Left ventricle myocardium inferior (tissue), 1 donor: Measurements from ENCODE around the gene SLC22A8. TPM values are rescaled to one million over a fixed set of nuclear protein-coding genes. Genes with fewer than 3 reads are reported as not detected.

Source experiments
- DNase-seq: peaks from one replicate; pipeline ENCODE4 v3.0.0-alpha.2; 2020
- H3K27ac ChIP-seq: fragments of 200-600 bp; replicated peaks from 2 replicates; pipeline ENCODE4 v1.8.0; 2021
- H3K27me3 ChIP-seq: fragments of 200-600 bp; 2 replicates; pipeline ENCODE4 v1.8.0; 2021; ENCODE audit warnings: low read depth
- H3K36me3 ChIP-seq: fragments of 200-600 bp; 2 replicates; pipeline ENCODE4 v1.8.0; 2021
- H3K4me1 ChIP-seq: fragments of 200-600 bp; 2 replicates; pipeline ENCODE4 v1.8.0; 2021
- H3K4me3 ChIP-seq: fragments of 200-600 bp; 2 replicates; pipeline ENCODE4 v1.8.0; 2021; ENCODE audit warnings: mild to moderate bottlenecking, moderate library complexity
- H3K9me3 ChIP-seq: fragments of 200-600 bp; replicated peaks from 2 replicates; pipeline ENCODE4 v1.8.0; 2021
- CTCF ChIP-seq: fragments of 200-600 bp; IDR thresholded peaks from 2 replicates; pipeline ENCODE4 v1.8.0; 2021; ENCODE audit warnings: antibody characterized with exemption, mild to moderate bottlenecking, borderline replicate concordance
- intact Hi-C: fragments of 100-400 bp; cut with micrococcal nuclease; formaldehyde crosslinking; loops from one replicate; pipeline ENCODE4 v1.11.0; 2022
- total RNA-seq: library from RNA; stranded (reverse); fragmentation: NEBNext Ultra II Directional; extraction: Animal tissue kit (Norgen Biotek cat#: 25700); gene quantifications from one replicate; pipeline ENCODE4 v1.2.1, GENCODE V29; 2021
- donor health status: DM: no; HTN: yes; CAD: no; lungs with severe emphysema.

SLC22A8 gene
- total RNA-seq, 1 donor from 2014 or later, result not detected

GRCh38 chr11:62985041-62985750, 30.4 kb downstream of the SLC22A8 start:
- no peak for DNase-seq
- H3K4me3 ChIP-seq, result no peak overlapping the region
- intact Hi-C loops, result no loop called here

GRCh38 chr11:62984451-62984991, 31.1 kb downstream of the SLC22A8 start, which contains the start of gene SLC22A6:
Gene SLC22A6 (minus strand): TSS chr11:62984967. CDS start chr11:62984690, 277 bp downstream.
- Histone ChIP-seq H3K4me1 (no peaks in the 10 kb centered on the region), H3K27ac (no peak within 1 kb of the TSS), H3K4me3 (no peak within 1 kb of the TSS), H3K9me3 (no peaks in the 10 kb centered on the region), H3K36me3 (no peaks in the 10 kb centered on the region), H3K27me3 (no peaks in the 10 kb centered on the region)
- no peak for DNase-seq
- TF ChIP-seq CTCF, result no peak
- intact Hi-C loops, result no loop called here

More at GRCh38 chr11:62985041-62985750, 30.4 kb downstream of the SLC22A8 start:
- Histone ChIP-seq H3K27me3 (no peaks in the 10 kb centered on the region), H3K36me3 (no peaks in the 10 kb centered on the region), H3K4me1 (no peaks in the 10 kb centered on the region), H3K9me3 (no peaks in the 10 kb centered on the region), H3K27ac (no peak overlapping the region)
- no peak for TF ChIP-seq CTCF

GRCh38 chr11:62983536-62984199, 32.0 kb downstream of the SLC22A8 start:
- DNase-seq, result no peak
- intact Hi-C loops, result no loop called here
- Histone ChIP-seq H3K27ac (no peak overlapping the region), H3K9me3 (no peaks in the 10 kb centered on the region), H3K36me3 (no peaks in the 10 kb centered on the region), H3K4me3 (no peak overlapping the region), H3K4me1 (no peaks in the 10 kb centered on the region), H3K27me3 (no peaks in the 10 kb centered on the region)
- TF ChIP-seq CTCF, result no peak

GRCh38 chr11:62981743-62982142, 33.9 kb downstream of the SLC22A8 start:
- Histone ChIP-seq H3K4me1 (no peaks in the 10 kb centered on the region), H3K27ac (no peak overlapping the region), H3K27me3 (no peaks in the 10 kb centered on the region), H3K36me3 (no peaks in the 10 kb centered on the region), H3K9me3 (no peaks in the 10 kb centered on the region), H3K4me3 (no peak overlapping the region)
- no peak for TF ChIP-seq CTCF
- intact Hi-C loops, result no loop called here
- no peak for DNase-seq

- DNase-seq, result no peak
- no peak for TF ChIP-seq CTCF
- intact Hi-C loops, result no loop called here
These were observed 35.4 kb downstream of the SLC22A8 start for GRCh38 chr11:62980133-62980760.

More at GRCh38 chr11:62980133-62980760, 35.4 kb downstream of the SLC22A8 start:
- peaks cover 5% of the 10 kb centered on the region for H3K4me1 ChIP-seq
- no peaks in the 10 kb centered on the region for H3K9me3 ChIP-seq
- no peaks in the 10 kb centered on the region for H3K36me3 ChIP-seq
- no peak overlapping the region for H3K27ac ChIP-seq
- no peaks in the 10 kb centered on the region for H3K27me3 ChIP-seq
- no peak overlapping the region for H3K4me3 ChIP-seq
